ENCODE data around the gene SMG9. TPM values are rescaled to one million over a fixed set of nuclear protein-coding genes. Genes with fewer than 3 reads are reported as not detected.

Gene SMG9
- total RNA-seq, 1 experiment from 2014 or later, result 52.2 TPM

- no peak overlapping the region for H3K23ac ChIP-seq (ENCODE audit: insufficient read length, low read depth, low read length)
- peak overlapping the region in 1 of 3 experiments; percentile 39; a peak in 2 of 7 replicates for H3K27ac Mint-ChIP-seq
- H4K8ac ChIP-seq (replicated peaks; ENCODE audit: insufficient read length, low read depth, low read length), result no peak overlapping the region
- H3K23me2 ChIP-seq (ENCODE audit: insufficient read length, low read depth, low read length, poor library complexity, severe bottlenecking), result peaks cover 2% of the 10 kb centered on the region
- no peak overlapping the region for H3K4ac ChIP-seq (ENCODE audit: low read depth, low read length)
- H3K4me2 ChIP-seq (ENCODE audit: insufficient read depth, insufficient read length, low read length), result no peak overlapping the region
- H4K91ac ChIP-seq (ENCODE audit: insufficient read length, low read depth, low read length), result no peak overlapping the region
- no peak overlapping the region for H3K9ac ChIP-seq (ENCODE audit: extremely low read depth, insufficient read length, low read length)
- peaks cover 4% of the 10 kb centered on the region for H3K27me3 Mint-ChIP-seq (ENCODE audit: low read depth)
- H3K56ac ChIP-seq (ENCODE audit: insufficient read length, low read depth, low read length), result no peak overlapping the region
- H3K9me3 Mint-ChIP-seq, result no peaks in the 10 kb centered on the region
- H3K27ac ChIP-seq (ENCODE audit: insufficient read length, low read depth, low read length), result no peak overlapping the region
- H4K20me1 ChIP-seq (ENCODE audit: control insufficient read depth, insufficient read depth, insufficient read length), result no peaks in the 10 kb centered on the region
- no peak overlapping the region for H3K4me3 Mint-ChIP-seq
- no peak overlapping the region for H3K18ac ChIP-seq (ENCODE audit: insufficient read length, low read depth, low read length)
- H3K27me3 ChIP-seq (ENCODE audit: insufficient read depth, low read length), result no peaks in the 10 kb centered on the region
- WGBS (ENCODE audit: extremely low coverage, insufficient read length, low lambda C conversion rate), result no CpG with 5 or more reads among the region's 10 CpGs
- no peaks in the 10 kb centered on the region for H3K4me1 ChIP-seq (ENCODE audit: insufficient read depth, low read length)
- peaks cover 4 to 11% of the 10 kb centered on the region in 2 experiments; a peak in 3 of 4 replicates for H3K4me1 Mint-ChIP-seq
- H2BK120ac ChIP-seq (ENCODE audit: low read depth, low read length, poor library complexity, severe bottlenecking), result no peak overlapping the region
- no peak for TF ChIP-seq CTCF (conservative IDR thresholded peaks at IDR 0.05)
- no peak for DNase-seq
- no peak overlapping the region for H2BK12ac ChIP-seq (ENCODE audit: insufficient read length, low read depth, low read length)
- H4K5ac ChIP-seq (ENCODE audit: insufficient read length, low read depth, low read length), result no peak overlapping the region
- no peaks in the 10 kb centered on the region for H3K79me2 ChIP-seq (ENCODE audit: insufficient read depth, low read length)
- no peak overlapping the region for H2BK15ac ChIP-seq (ENCODE audit: low read depth, low read length)
- H3K14ac ChIP-seq (ENCODE audit: insufficient read depth, low read length), result no peak overlapping the region
- no peak overlapping the region for H2BK20ac ChIP-seq (ENCODE audit: low read depth, low read length, poor library complexity, severe bottlenecking)
- no peak overlapping the region for H2BK5ac ChIP-seq (ENCODE audit: insufficient read length, low read length)
- H2AK5ac ChIP-seq (ENCODE audit: insufficient read length, low read length), result no peak overlapping the region
- H3K36me3 Mint-ChIP-seq (ENCODE audit: insufficient read depth in 1 of 3, low read depth in 3 of 3), result no peaks in the 10 kb centered on the region
- no peaks in the 10 kb centered on the region for H3K9me3 ChIP-seq (ENCODE audit: control insufficient read depth, low read depth, low read length)
- no peak overlapping the region for H2AFZ ChIP-seq (ENCODE audit: low read length)
- no peaks in the 10 kb centered on the region for H3K79me1 ChIP-seq (ENCODE audit: insufficient read depth, low read depth, low read length, poor library complexity, severe bottlenecking)
- no peak overlapping the region for H3T11ph ChIP-seq (ENCODE audit: low read length)
These were observed 33.8 kb downstream of the SMG9 start for GRCh38 chr19:43720936-43721335.

Measured in H9 (cell line).